Keratinocyte (primary cell): Measurements from ENCODE around the gene GRIK2. TPM values are rescaled to one million over a fixed set of nuclear protein-coding genes. Genes with fewer than 3 reads are reported as not detected.

Experiments used
- DNase-seq: peaks from one replicate; pipeline ENCODE4 v3.0.0-alpha.2; 2011; ENCODE audit warnings: low read depth, missing footprints, low spot score
- FAIRE-seq: peaks from 2 replicates; lab custom pipeline; 2011; peaks lifted over from hg19 to GRCh38; lab: Jason Lieb, UNC
- H2AFZ ChIP-seq: 2 replicates; pipeline ENCODE4 v1.6.0; 2012; ENCODE audit warnings: low read length, control low read depth, inconsistent platforms; ENCODE audit not compliant: control insufficient read depth
- H3K27ac ChIP-seq: 2 replicates; pipeline ENCODE4 v1.5.1; 2011; ENCODE audit warnings: low read length; ENCODE audit not compliant: control insufficient read depth, insufficient read depth
- H3K27me3 ChIP-seq: 3 replicates; pipeline ENCODE4 v1.6.0; 2011; ENCODE audit warnings: low read length; ENCODE audit not compliant: control insufficient read depth, insufficient read depth; ENCODE audit errors: extremely low read depth
- H3K36me3 ChIP-seq, 2 experiments: 2 replicates in 1 of 2; 3 replicates in 1 of 2; pipeline ENCODE4 v1.5.1; 2011; ENCODE audit warnings: low read length in 2 of 2, mild to moderate bottlenecking in 1 of 2; ENCODE audit not compliant: control insufficient read depth in 2 of 2, insufficient read depth in 2 of 2; ENCODE audit errors: extremely low read depth in 1 of 2
- H3K4me1 ChIP-seq: 3 replicates; pipeline ENCODE4 v1.5.1; 2011; ENCODE audit warnings: low read length; ENCODE audit not compliant: control insufficient read depth, insufficient read depth; ENCODE audit errors: extremely low read depth
- H3K4me2 ChIP-seq: 3 replicates; pipeline ENCODE4 v1.6.0; 2011; ENCODE audit warnings: low read depth, low read length; ENCODE audit not compliant: control insufficient read depth, insufficient read depth; ENCODE audit errors: extremely low read depth
- H3K4me3 ChIP-seq, 3 experiments: fragments of 200-600 bp in 1 of 3; sonication (generic) in 1 of 3; 2 replicates in 2 of 3; 3 replicates in 1 of 3; pipeline ENCODE4 v1.5.1; 2011 to 2016; ENCODE audit warnings: low read length in 3 of 3, mild to moderate bottlenecking in 3 of 3, control low read depth in 2 of 3, inconsistent platforms in 1 of 3, low read depth in 1 of 3, mixed read lengths in 1 of 3, mixed run types in 1 of 3, moderate library complexity in 1 of 3; ENCODE audit not compliant: control insufficient read depth in 2 of 3, insufficient read depth in 2 of 3; ENCODE audit errors: extremely low read depth in 1 of 3
- H3K79me2 ChIP-seq: 2 replicates; pipeline ENCODE4 v1.6.0; 2012; ENCODE audit warnings: low read length; ENCODE audit not compliant: control insufficient read depth, insufficient read depth
- H3K9ac ChIP-seq: 3 replicates; pipeline ENCODE4 v1.6.0; 2011; ENCODE audit warnings: low read length; ENCODE audit not compliant: control insufficient read depth, insufficient read depth; ENCODE audit errors: extremely low read depth
- H3K9me1 ChIP-seq: 3 replicates; pipeline ENCODE4 v1.6.0; 2011; ENCODE audit warnings: low read length; ENCODE audit not compliant: control insufficient read depth, insufficient read depth; ENCODE audit errors: extremely low read depth
- H3K9me3 ChIP-seq: 2 replicates; pipeline ENCODE4 v1.5.1; 2012; ENCODE audit warnings: low read depth, low read length; ENCODE audit not compliant: control insufficient read depth
- H4K20me1 ChIP-seq: 3 replicates; pipeline ENCODE4 v1.6.0; 2011; ENCODE audit warnings: low read length; ENCODE audit not compliant: control insufficient read depth, insufficient read depth; ENCODE audit errors: extremely low read depth
- CTCF ChIP-seq, 3 experiments: IDR thresholded peaks in 1 of 3; conservative IDR thresholded peaks in 1 of 3; optimal IDR thresholded peaks in 1 of 3; 2 replicates in 2 of 3; 3 replicates in 1 of 3; pipeline versions ENCODE3 to v1.5.1; 2011; ENCODE audit warnings: low read length in 3 of 3, mild to moderate bottlenecking in 3 of 3, moderate library complexity in 2 of 3, control low read depth in 1 of 3, inconsistent platforms in 1 of 3; ENCODE audit not compliant: insufficient read depth in 2 of 3; ENCODE audit errors: extremely low read depth in 1 of 3
- EZH2 ChIP-seq: IDR thresholded peaks from one replicate; pipeline ENCODE4 v1.6.1; 2012; ENCODE audit warnings: inconsistent platforms, mild to moderate bottlenecking, low read length, moderate library complexity
- dilution Hi-C: fragments of 300-500 bp; cut with MboI; formaldehyde crosslinking; loops from one replicate; pipeline ENCODE4 v1.7.0; 2020; ENCODE audit warnings: low sequenced_read_pairs; ENCODE audit not compliant: extremely low pct_ligation_motif_present
- polyA plus RNA-seq, 5 experiments: library from polyadenylated mRNA; depleted of rRNA in 3 of 5; stranded (reverse) in 3 of 5; stranded (forward) in 1 of 5; unstranded in 1 of 5; fragments of >200 nt; gene quantifications; 1 replicate in 1 of 5; 2 replicates in 3 of 5; 3 replicates in 1 of 5; pipeline versions ENCODE4 v1.2.1 to v1.2.3, GENCODE V29; 2011 to 2012; ENCODE audit warnings: missing spikeins in 2 of 5, low read depth in 1 of 5, low replicate concordance in 1 of 5

GRIK2 gene
- polyA plus RNA-seq, 1 donor (not counting 4 experiments of a cell fraction or from before 2014, with no cell fraction given): 0.01 TPM

GRCh38 chr6:101585501-101585900, 192.0 kb downstream of the GRIK2 start:
- no peaks in the 10 kb centered on the region for H3K9me1 ChIP-seq
- H3K9me3 ChIP-seq: no peaks in the 10 kb centered on the region
- H3K4me3 ChIP-seq: no peak overlapping the region
- dilution Hi-C loops: no loop called here
- DNase-seq (no peak), FAIRE-seq (no peak)
- H4K20me1 ChIP-seq: no peaks in the 10 kb centered on the region
- no peaks in the 10 kb centered on the region for H3K4me1 ChIP-seq
- H3K27ac ChIP-seq: no peak overlapping the region
- no peaks in the 10 kb centered on the region for H3K27me3 ChIP-seq
- no peak overlapping the region for H3K4me2 ChIP-seq
- H3K36me3 ChIP-seq: no peaks in the 10 kb centered on the region
- no peaks in the 10 kb centered on the region for H3K79me2 ChIP-seq
- no peak overlapping the region for H3K9ac ChIP-seq
- no peak for TF ChIP-seq CTCF (optimal IDR thresholded peaks at IDR 0.05 in 1 of 3, IDR thresholded peaks at IDR 0.05 in 1 of 3, conservative IDR thresholded peaks at IDR 0.05 in 1 of 3; ENCODE audit: extremely low read depth in 1 of 3, insufficient read depth in 2 of 3, low read length in 3 of 3)
- TF ChIP-seq EZH2: no peak
- no peak overlapping the region for H2AFZ ChIP-seq

- H3K4me2 ChIP-seq: no peak overlapping the region
- H3K9ac ChIP-seq: no peak overlapping the region
- no peak for FAIRE-seq
- no peaks in the 10 kb centered on the region for H3K27me3 ChIP-seq
- no peaks in the 10 kb centered on the region for H3K36me3 ChIP-seq
- dilution Hi-C loops: no loop called here
- TF ChIP-seq CTCF (optimal IDR thresholded peaks at IDR 0.05 in 1 of 3, IDR thresholded peaks at IDR 0.05 in 1 of 3, conservative IDR thresholded peaks at IDR 0.05 in 1 of 3; ENCODE audit: extremely low read depth in 1 of 3, insufficient read depth in 2 of 3, low read length in 3 of 3) (no peak), EZH2 (no peak)
- no peak overlapping the region for H3K27ac ChIP-seq
- H3K4me1 ChIP-seq: no peaks in the 10 kb centered on the region
- DNase-seq: no peak
- H3K9me3 ChIP-seq: no peaks in the 10 kb centered on the region
- no peak overlapping the region for H3K4me3 ChIP-seq
- H3K9me1 ChIP-seq: no peaks in the 10 kb centered on the region
- H3K79me2 ChIP-seq: no peaks in the 10 kb centered on the region
- H4K20me1 ChIP-seq: no peaks in the 10 kb centered on the region
- no peak overlapping the region for H2AFZ ChIP-seq
These were observed 194.8 kb downstream of the GRIK2 start for GRCh38 chr6:101588343-101588742.
